DMS114 treated with DMSO at 0.1 percent for 48 hours (cell line): ENCODE results near the gene RBM43.
"Not testable (repeated sequence)": the region's sequence is repeated elsewhere in the genome, so short reads cannot be mapped to it uniquely, and the experiment has no call there.

Experiments
- DNase-seq: peaks from one replicate; lab custom pipeline; 2025; ENCODE audit not compliant: unreplicated experiment; lab: John Stamatoyannopoulos, UW

Gene RBM43

DNA sequence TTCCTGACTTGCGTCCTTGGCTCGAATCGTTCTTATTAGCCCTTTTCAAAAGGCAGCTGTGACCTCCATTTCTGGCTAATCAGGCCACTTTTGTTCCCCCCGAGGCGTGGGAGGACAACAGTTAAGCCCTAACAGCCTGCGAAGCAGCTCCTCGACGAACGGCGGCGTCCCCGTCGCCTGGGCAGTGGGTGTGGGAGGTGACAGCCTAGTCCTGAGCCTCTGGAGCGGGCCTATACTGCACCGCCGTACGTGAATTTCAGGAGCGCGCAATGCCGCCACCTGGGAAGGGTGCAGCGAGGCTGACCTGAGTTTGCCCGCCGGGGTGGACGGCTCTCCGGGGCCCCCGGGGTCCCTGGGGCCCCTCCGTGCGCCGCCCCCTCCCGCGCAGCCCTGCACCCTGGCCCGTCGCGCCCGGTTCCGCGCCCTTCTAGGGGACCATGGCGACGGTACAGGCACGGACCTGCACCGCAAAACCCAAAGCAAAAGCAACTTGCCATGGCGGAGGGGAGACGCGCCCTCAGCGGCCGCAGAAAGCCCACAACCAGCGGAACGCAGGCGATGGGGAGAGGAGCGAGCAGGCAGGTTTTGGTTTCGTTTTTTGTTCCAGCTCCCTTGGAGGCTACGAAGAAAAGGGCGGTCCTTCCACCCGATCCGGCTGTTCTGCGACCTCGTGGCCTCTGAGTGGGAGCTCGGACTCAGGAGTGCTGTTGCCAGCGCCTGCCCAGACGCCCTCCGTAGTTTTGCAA, at the start of gene RBM43:
Gene RBM43, minus strand, starts transcription at position 633 of the 746 bp plus-strand sequence. Its CDS starts 136 bp downstream, at position 497.
- DNase-seq: peak; percentile 39

DNA sequence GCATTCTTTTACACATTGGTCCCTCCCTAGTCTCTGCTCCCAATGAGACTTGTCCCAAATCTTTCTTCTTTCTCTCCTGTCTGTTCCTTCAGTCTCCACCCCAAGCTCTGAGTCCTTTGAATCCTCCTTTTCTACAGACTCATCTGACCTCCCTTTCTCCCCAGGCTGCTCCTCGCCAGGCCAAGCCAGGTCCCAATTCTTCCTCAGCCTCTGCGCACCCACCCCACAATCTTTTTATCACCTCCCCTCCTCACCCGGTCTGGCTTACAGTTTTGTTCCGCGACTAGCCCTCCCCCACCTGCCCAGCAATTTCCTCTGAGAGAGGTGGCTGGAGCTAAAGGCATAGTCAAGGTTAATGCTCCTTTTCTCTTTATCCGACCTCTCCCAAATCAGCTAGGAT, 48.6 kb upstream of the RBM43 start:
- DNase-seq: not testable (repeated sequence)

DNA sequence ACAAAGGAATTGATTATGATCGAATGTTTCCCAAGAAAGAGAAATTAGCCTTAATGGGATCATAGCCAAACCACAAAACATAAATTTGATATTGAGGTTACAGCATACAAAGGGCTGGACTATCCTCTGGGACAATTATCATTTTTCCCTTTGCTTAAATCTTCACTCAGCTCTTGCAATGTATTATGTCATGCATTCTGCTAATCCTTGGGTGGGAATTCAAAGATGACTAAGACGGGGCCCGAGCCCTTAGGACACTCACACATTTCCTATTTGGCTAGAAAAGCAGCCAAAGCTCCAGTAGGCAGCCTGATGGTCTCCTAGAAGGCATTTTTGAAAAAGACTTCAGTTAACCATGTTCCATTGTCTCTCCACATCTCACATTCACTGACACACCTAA, 45.0 kb upstream of the RBM43 start:
- no peak for DNase-seq

DNA sequence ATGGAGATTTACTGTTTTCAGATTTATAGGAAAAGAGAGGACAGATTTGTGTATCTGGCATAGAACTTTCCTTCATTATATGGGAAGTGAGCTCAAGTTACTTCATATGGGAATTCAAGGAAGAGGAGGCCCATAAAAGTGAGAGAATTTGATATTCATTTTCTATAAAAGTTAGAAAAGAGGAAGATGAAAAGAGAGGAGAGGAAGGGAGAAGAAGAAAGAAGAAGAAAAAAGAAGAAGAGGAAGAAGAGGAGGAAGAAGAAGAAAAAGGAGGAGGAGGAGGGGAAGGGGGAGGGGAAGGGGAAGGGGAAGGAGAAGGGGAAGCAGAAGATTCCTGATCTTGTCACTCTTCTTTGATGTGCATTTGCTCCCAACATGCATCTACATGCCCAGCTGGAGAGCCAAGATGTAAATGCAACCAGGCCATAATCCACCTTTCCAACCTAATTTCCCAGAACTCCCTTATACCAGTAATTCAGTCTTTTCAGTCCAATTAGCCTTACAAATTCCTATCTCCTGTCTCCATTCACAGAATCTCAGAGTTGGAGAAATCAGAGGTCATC, 43.5 kb upstream of the RBM43 start:
- DNase-seq: no peak

GRCh38 chr2:151302879-151303278, 41.2 kb upstream of the RBM43 start:
- no peak for DNase-seq

- no peak for DNase-seq
Measured at GRCh38 chr2:151302404-151302803, 40.7 kb upstream of the RBM43 start.

DNA sequence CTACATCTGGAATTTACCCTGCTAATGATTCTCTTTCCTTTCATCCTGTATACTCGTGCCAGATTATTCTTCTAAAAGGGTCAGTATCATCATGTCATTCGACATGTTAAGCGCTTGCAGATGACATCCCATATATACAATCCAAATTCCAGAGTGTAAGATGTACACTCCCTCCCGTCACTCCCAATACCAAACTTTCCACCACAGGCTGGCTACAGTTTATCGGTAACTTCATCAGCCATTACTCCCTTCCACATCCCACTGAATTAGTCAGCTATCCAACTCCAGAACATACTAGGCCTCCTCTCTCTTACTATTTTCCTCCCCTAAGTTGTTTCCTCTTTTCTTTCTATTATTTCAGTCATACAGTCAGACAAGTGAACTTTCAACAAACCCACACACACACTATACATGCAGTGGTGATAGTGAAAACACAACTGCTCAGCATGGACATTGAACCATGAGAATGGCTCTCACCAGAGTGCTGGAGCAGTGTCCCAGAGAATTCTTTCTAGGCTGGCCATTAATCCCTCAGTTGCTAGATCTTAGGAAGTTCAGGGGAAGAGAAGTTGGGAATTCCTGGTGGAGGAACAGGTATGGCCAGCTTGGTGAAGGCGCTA, 38.4 kb upstream of the RBM43 start:
- DNase-seq: no peak

DNA sequence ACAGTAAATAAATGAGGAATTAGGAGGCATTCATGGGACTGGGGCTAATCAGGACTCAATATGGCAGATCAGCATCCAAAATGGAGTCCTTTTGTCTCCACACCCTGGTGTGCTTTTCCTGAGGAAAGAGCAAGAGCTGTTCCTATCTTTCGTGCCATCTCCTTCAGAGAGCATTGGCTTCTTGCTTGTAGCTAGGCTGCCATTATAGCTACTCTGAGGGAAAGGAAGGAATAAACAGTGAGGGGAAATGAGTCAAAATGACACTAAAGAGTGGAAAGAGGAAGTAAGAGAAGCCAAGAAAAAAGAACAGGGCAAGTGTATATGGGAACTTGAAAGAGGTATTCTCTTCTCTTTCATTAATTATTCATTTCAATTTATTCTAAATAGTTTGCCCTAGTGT, 36.2 kb upstream of the RBM43 start:
- DNase-seq: no peak

- not testable (repeated sequence) for DNase-seq
Measured at GRCh38 chr2:151295926-151296325, 34.3 kb upstream of the RBM43 start.

DNA sequence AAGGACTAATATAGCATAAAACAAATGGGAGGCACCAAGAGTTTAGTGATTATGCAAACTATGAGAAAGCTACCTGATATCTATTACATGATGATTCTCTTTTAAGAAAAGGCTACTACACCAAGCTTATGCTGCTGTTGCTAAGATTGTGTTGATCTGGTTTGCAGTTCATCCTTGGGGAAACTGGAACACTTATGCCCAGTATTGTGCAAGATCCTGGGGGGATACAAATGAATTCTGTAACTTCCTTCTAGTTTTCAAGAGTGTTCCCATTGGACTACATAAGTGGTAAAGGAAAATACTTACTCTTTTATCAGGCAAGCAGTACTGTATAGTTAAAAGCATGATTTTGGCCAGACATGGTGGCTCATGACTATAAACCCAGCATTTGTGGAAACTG, 30.9 kb upstream of the RBM43 start:
- no peak for DNase-seq

- no peak for DNase-seq
Measured at GRCh38 chr2:151292141-151292540, 30.5 kb upstream of the RBM43 start.

DNA sequence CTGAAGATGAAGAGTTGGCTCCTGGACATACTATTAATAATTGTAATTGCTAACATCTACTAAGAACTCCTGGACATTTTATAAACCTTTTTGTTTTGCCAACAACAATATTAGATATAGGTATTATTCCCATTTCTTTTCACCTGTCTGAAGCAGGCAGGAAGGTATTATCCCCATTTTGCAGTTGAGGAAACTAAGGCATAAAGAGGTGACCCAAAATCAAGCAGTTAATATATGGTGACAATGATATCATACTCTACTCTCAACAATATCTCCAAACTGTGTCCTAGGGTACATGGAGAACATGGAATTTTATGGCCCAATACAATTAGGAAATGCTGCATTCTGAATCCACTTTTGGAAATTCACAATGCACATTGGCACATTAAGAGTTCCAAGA, 29.6 kb upstream of the RBM43 start:
- no peak for DNase-seq

DNA sequence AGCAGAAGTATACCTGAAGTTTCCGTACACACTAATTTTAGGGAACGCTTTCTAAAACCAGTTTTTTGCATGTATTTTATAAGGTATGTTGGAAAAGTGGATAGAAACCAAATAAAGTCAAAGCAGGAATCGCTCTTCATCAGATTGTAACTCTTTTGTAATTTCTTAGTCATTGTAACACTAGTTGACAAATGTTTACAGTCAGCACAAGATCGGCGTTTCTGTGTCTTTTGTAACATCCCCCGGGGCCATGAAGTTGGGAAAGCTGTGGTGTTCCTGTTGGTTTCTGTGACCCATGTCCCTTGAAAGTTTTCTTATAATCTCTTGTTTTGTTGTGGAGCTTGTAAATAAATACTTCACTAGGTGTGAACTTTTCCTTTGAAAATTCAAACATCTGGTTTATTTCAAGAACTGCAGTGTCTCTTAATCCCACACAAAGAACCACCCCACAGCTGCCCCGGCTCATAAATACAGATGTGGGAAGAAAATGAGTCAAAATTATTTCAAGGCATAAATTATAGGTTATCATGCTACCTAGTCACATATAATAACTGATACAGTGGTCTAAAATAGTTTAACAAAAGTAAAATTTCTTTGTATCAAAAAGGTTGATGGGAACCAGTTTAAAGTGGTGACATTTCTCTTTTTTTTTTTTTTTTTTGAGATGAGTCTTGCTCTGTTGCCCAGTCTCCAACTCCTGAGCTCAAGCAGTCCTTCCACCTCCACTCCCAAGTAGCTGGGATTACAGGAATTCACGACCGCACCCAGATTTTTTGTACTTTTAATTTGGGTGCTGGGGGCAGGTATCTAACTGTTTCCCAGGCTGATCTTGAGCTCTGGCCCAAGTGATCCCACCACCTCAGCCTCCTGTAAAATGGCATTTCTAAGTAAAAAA, 28.6 kb upstream of the RBM43 start:
- DNase-seq: peak; percentile 8

- DNase-seq: no peak
Measured at GRCh38 chr2:151287513-151288250, 26.0 kb upstream of the RBM43 start.

DNA sequence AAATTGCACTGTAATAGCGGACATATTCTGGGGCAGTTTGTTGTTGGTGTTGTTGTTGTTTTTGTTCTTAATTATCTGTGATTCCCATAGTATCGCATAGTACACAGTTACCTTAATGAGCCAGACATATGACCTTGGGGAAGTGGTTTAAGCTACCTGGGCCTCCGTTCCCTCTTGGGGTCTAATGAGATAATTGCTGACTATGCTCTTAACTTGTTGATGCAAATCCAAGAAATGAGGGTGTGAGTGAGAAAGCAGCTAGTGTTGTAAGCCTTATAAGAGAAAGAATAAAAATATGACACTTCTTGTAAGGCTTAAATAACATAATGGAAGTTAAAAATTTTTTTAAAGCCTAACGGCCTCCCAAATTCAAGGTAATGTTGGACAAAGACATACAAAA, 20.7 kb upstream of the RBM43 start:
- DNase-seq: no peak

DNA sequence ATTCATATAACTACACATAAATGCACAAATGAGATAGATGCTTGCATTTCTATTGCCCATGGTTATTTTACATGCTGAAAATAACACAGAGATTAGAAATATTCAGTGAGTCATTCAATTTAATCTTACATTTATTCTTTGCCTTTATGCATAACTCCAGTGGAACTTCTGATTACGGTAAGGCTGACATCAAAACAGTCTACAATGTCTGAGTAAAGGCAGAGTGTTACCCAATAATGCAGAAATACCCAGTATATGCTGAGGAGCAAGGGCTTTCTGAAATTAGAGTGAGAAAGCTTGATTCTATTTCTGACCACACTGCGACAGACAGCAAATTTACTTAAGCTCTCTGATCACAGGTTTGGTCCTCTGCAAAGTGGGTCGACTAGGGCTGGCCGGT, 18.6 kb upstream of the RBM43 start:
- no peak for DNase-seq

GRCh38 chr2:151278487-151278886, 16.8 kb upstream of the RBM43 start:
- no peak for DNase-seq

DNA sequence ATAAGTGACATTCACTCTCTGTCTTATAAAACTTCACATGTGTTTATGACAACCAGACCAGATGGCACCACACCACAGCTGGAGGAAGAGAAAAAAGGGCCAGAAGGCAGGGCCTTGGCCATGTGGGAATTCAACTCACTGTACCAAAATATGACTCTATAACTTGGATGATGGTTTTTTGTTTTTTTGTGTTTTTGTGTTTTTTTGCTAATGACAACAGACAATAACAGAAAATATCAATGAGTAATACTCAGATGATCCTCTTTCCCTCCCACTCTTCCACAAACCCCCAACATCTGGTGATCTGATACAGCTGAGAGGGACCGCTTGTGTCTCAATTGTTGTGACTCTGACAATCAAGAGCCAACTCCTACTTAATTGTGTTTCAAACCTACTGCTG, 15.4 kb upstream of the RBM43 start:
- DNase-seq: no peak

DNA sequence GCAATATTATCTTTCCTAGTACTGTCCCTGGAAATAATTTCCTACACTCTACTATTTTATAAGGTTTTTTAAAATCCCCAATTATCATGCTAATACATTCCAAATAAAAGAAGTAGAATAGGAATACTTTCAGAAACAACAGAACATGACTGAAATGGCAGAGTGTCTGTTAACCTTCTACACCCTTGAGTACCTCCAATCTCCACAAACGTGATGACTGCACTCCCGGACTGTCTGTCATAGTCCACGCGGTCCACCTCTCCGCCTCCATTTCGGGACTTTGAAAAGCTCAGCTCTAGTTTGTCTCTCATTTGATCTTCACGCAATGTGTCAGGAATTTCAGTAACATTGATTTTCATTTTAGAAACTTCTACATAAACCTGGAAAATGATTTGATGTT, 13.6 kb upstream of the RBM43 start:
- DNase-seq: no peak

- no peak for DNase-seq
Measured at GRCh38 chr2:151271824-151272223, 10.2 kb upstream of the RBM43 start.
